HG03442 (cell line): Measurements from ENCODE around the gene SLC2A9.

ENCODE experiments used
- ATAC-seq: cut with Tn5 transposase; IDR thresholded peaks from one replicate; pipeline ENCODE4 v1.9.1; 2021; ENCODE audit warnings: mild to moderate bottlenecking, moderate library complexity; ENCODE audit not compliant: unreplicated experiment

SLC2A9 gene

DNA sequence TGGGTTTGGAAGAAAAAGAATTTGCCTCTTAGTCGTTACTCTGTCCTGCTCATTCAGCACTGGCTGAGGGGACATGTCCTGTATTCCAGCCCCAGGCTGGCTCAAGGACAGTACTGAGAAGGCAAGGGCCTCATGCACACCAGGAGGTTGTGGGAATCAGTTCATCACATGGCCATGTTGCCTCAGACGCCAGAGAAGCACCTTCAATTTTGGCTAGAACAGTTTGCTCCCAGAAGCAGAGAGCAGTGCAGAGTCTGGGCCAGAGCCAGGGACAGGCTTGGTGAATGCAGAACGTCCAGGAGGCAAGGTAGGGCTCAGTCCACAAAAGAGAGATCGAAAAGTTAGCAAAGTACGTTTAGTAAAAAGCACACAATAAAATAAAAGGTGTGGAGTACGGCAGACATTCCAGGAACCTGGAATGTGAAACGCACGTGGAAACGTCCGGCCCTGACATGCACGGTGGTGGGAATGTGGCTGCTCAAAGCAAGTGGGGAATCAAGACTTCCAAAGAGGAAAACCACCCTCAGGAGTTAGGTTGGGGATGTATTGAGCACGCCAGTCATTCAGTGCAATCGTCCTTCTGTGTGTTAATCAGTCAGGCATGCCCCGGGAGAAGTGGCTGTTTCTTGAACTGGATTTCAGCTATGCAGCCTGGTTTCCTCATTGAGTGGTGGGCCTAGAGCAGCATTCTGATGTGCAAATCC lies 1.2 kb upstream of the SLC2A9 start:
- no peak for ATAC-seq

DNA sequence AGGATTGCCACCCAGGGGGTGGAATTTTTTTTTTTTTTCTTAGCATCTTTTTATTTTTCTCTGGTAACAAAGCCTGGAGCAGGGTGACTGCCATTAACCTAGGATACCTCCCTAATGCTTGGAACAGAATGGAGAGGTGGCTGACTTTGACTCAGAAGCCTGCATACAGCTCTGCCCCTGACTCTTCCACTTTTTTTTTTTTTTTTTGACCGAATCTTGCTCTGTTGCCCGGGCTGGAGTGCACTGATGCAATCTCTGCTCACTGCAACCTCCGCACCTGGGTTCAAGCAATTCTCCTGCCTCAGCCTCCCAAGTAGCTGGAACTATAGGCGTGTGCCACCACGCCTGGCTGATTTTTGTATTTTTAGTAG lies 341 bp upstream of the SLC2A9 start:
- ATAC-seq: no peak

DNA sequence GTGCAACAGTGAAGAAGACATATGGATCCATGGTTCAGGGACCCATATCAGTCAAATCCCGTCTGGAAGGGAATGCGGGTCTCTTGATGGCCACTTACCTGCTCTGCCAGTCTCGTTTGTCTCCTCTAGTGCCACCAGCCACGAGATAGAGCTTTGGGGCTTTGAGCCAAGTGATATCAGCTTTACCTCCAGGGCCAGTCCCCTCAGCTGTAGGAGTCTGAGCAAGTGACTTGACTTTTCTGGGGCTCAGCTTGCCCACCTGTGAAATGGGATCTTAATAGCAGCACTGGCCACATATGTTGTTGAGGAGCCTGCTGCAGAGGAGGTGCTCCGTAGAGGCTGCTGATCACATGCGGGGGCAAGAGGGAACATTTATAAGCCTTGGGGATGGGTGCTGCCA lies 1.2 kb downstream of the SLC2A9 start:
- ATAC-seq: no peak

DNA sequence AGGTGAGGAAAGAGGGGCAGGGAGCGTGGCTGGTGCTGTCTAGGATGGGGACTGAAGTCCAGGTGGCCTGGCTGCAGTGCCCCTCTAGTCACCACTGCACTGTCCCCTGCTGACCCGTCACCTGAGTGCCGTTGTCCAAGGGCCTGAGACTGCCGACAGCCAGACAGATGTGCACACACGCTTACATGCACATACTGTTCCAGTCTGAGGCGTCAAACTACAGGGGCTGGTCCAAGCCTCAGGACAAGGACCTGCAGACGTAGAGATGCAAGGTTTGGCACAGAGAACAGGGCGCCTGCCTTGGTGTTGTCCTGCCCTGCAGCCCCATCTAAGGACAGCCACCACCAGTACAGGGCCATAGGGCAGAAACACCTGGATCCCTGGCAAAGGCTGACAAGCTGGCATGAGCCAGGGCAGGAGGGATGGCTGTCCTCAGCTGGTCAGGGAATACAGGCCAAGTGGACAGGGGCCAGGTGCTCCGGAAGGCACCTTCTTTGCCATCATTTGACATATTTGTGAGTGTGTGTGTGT lies 1.7 kb downstream of the SLC2A9 start:
- no peak for ATAC-seq

DNA sequence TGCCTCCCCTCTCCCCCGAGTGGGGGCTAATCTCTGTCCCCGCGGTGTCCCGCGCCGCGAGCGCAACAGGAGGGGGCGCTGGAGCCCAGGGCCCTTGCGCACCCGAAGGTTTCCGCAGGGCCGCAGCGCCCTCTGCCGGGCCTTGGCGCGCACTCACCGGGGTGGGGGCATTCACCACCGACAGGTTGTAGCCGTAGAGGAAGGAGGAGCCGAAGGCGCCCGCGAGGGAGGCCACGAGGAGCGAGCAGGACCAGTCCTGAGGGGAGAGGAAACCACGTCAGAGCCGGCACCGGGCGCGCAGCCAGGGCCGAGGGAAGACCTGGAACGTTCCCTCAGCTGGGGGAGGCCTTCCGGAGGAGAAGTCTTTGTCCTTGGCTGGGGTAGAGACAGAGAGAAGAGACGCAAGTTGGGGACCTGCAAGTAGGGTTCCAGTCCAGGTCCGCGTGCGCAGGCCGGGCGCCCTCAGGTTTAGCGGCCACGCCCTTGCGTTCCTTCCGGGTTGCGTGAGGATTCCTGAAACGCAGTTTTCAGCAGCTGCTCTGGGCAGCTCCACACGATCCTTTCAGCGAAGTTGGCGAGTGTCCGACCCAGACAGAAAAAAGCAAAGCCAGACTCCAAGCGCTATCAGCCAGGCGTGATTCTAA lies 2.4 kb downstream of the SLC2A9 start:
- peak; percentile 98 for ATAC-seq

DNA sequence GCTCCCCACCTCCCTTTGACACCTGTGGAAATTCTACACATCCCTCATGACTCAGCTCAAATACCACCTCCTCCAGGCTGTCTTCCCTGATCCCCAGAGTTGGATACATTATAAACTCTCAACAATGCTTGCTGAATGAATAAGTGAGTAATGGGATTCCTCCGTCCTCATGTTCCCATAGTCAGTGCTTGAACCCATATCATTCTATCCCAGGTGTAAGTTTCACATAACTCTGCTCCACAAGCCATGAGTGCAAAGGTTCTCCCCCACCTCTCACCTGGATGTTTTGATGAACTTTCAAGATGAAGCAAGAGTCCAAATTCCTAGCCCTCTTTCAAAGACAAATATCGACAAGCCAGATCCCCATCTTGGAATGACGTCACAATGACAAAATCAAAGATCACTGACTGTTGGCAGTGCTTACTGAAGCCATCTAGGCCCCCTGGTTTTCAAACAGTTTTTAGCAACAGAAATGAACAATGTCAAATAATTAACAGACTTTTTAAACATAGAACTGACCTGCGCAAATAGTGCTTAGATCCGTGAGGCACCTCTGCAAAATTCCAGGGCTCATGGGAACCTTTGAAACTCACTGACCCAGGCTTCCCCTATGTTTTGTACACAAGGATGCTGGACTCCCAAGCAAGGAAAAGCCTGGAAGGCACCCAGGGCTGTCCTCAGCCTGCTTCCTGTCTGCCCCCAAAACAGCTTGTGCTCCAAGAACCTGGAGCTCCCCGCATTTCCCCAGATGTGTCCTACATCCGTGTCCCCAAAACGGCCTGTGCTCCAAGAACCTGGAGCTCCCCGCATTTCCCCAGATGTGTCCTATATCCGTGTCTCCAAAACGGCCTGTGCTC lies 4.0 kb downstream of the SLC2A9 start:
- no peak for ATAC-seq

DNA sequence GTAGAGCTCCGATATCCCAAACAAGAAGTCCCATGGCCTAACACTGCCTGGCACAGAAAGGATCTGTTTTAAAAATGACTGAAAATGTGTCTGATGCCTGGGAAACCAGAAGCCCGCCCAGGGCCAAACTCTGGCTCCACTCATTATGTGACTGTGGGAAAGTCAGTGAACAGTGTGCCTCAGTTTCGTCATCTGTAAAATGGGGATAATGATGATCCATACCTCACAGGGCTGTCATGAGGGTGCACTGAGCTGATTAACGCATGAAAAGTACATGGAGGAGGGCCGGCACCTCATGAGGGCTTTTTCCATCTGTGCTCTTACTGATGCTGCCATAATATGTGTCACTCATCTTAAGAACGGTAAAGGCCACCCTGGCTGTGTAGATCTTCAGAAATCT lies 5.1 kb downstream of the SLC2A9 start:
- ATAC-seq: no peak

DNA sequence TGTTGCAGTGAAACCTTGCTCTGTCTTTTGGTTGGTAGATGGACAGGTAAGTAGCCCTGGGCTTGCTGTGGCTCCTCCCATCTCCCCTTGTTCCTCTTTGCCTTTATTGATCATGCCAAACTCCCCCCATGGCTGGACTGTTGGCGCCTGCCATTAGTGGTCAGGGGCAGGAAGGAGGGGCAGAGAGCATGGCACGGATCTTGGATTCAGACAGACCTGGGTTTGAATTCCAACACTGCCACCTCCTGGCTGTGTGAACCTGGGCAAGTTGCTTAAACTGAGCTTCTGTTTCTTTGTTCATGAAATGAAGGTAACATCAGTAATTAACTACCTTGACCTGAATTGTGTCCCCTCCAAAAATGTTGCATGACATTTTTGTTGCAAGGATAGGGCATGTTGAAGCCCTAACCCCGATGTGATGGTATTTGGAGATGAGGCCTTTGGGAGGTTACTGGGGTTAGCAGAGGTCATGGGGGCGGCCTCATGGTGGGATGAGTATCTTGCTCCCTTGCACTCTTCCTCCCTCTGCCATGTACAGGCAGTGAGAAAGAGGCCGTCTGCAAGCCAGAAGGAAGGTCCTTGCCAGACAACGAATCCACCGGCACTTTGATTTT lies 6.0 kb downstream of the SLC2A9 start:
- ATAC-seq: no peak

DNA sequence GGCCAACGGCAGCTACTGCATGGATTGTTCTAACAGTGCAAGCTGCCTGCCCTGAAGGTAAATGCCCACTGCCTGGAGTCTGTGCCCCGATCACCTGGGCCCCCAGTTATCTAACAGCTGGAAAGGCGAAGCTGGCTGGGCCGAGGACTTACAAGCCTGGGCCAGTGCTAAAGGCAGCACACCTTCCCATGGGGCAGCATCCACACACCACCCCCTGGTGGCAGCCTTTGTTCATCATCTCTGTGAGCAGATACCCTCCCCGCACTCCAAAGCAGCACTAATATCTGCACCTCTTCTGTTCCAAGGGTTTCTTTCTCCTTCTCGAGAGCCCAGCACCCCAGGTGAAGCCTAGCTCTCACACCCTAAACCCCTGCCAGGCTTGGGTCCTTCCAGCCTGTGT lies 7.6 kb downstream of the SLC2A9 start:
- ATAC-seq: peak; percentile 77

DNA sequence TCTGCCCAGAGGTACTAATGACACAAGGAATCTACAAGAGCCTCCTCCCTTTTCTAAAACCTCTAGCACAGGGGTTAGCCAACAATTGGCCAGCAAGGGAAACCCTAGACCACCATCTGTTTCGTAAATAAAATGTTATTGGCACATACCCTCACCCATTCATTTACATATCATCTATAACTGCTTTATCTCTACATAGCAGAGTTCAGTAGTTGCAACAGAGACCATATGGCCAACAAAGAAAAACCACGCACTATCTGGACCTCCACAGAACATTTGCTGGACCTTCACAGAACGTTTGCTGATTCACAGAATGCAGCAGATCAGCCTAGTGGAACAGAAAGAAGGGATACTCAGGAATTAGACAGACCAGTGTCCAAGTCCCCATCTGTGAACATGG lies 9.4 kb downstream of the SLC2A9 start:
- ATAC-seq: no peak

DNA sequence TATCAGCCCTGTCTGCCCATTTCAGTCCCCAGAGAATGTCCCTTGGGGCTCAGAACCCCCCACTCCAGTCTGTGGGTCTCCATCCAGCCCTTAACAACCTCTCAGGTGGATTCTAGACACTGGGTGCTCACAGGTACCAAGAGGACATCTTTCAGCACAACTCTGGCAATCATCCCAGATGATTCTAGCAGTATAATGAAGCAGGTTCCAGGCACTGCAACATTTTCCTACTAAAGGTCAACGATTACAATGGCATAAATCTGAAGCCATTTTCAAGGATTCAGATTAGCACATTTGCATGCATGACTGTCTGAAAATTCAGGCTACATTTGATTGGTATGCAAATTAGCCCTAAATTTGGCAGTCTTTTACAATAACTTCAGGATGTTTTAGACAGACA lies 10.0 kb downstream of the SLC2A9 start:
- no peak for ATAC-seq

DNA sequence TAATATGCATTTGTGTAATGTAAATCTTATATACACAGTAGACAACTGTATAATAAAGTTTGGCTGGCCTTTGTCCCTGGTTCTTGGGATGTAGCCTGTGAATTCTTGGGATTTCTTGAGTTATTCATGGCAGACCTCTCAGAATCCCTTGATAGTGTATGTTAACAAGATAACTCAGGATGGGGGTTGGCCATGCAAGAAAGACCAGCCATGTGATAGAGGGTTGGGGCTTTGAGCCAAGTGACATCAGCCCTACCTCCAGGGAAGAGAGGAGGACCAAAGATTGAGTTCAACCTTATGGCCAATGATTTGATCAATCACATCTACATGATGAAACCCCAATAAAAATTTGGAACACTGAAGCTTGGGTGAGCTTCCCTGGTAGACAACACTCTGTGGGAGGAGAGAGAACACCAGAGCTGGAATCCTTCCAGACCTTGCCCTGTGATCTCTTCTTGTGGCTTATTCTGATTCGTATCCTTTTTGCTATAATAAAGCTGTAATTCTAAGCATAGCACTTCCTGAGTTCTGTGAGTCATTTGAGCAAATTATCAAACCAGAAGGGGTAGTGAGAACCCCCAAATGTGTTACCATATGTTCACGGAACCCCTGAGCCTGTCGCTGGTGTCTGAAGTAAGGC lies 11.3 kb downstream of the SLC2A9 start:
- no peak for ATAC-seq

DNA sequence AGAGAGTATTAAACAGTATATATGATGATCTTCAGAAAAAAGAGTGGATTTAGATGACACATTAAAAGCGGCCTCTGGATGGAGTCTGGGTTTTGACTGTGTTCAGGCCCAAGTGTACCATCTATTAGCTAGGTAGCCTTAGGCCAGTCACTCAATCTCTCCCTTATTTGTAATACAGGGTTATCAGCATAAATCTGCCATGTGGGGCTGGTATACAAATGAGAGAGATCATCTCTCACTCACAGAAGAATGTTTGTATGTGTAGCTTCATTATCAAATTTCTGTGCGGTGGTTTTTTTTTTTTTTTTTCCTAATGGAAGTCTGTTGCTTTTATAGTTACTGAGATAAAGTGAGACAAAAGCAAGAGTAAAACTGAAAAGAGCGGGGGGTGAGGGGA lies 12.7 kb downstream of the SLC2A9 start:
- ATAC-seq: no peak

DNA sequence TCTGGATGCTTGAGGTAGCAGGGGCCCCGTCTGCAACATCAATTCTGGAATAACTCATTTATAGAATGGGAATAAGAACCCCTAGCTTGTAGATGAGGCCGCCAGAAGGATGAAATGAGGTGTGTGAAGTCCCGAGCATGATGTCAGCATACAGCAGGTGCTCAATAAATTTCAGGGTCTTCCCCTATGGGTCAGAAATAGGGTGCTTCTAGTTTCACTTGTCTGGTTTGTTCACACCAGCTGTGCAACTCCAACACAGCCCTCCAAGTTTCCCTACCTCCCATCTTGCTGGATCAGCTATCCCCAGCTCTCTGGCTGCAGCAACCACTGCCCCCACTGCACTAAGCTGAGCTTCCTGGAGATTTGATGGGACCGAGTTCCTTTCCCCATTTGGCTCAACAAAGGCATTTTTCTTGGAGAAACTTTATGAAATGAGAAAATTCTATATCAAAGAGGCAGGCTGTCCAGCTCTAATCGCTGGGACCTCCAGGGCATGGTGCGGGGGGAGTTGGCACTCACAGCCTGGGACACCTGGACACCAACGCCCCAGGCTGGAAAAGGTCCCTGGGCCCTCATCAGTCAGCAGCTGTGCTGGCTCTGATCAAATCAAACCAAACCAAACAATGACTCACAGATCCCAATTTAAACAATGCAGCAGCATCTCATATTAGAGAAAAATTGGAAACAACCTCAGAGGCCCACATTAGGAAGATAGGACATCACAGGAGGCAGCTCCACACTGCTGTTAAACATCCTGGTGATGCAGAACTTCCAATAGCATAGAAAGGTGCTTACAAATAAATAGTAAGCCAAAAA lies 13.3 kb downstream of the SLC2A9 start:
- ATAC-seq: peak; percentile 36

DNA sequence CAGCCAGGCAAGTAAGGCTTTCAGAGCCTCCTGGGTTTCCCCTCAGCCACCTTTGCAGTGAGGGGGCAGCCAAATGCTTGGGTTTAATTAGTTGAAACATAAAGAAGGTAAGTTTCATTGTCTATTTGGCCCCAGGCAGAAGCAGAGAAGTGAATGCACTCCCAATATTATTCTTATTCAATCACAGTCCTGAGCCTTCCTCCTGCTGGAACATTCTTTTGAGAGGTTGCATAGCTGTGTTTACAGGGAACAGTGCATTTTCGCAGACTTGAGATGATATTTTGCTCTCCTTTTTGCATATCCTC lies 13.9 kb downstream of the SLC2A9 start:
- ATAC-seq: peak; percentile 21

DNA sequence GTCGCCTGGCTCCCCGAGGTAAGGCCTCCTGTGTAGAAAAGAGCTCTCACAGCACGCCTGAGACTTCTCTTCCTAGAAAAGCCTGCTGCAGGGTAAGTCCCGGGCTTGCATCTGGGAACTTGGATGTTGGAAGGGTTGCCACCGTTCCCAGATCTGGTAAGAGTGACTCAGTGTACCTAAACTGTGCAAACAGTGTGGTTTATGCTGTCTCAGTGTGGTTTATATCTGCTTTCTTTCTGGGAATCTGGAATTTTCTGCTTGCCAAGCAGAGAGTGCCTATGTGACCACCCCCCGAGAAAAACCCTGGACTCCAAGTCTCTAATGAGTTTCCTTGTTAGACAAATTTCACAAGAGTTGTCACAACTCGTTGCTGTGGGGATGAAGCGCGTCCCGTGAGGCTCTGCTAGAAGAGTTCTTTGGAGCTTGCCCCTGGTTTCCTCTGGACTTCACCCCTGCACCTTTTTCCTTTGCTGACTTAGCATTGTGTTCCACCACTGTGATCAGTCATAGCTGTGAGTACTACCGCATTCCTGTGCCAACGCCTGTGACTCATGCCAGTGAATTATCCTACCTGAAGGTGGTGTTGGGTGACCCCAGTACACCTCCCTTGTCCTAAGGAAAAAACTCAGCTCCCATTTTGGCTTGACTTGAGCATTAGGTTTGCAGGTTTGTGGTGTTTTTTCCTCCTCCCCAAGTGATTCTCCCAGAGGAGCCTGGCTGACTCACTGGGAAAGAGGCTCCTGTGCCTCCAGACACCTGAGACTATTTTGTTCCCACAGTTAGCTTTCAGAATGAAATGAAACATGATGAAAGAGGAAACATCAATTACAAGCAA lies 14.5 kb downstream of the SLC2A9 start:
- ATAC-seq: peak; percentile 7

DNA sequence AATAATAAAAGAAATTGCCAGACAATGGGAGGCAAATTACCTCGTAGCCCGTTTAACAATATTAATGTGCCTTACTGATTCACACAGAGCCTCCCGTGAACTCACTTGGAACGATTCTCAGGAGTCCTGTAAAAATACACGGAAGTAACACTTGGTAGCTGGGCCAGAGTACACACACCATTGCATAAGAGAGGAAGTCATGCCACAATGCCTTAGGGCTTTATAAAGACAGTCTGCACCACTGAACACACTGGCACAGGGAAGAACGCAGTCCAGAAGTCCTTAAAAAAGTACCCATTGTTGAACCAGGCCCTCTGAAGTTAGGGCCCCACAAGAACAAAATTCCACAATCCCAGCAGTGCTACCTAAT lies 15.1 kb downstream of the SLC2A9 start:
- peak; percentile 27 for ATAC-seq

DNA sequence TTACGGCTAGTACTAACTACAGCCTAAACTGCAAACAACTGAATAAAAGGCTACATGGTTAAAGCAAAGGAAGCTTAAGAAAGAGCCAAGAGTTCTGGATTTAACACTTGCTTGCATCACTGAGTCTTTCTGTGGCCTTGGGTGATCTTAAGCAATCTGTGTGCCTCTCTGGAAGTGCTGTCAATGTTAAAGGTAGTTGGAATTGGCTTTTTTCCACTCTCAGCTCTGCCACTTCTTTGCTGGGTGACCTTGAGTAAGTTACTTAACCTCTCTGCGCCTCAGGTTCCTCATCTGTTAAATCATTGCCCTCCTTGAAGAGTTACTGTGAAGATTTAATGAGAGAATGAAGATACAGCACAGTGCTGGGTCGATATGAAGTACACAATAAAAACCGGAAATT lies 15.7 kb downstream of the SLC2A9 start:
- no peak for ATAC-seq

DNA sequence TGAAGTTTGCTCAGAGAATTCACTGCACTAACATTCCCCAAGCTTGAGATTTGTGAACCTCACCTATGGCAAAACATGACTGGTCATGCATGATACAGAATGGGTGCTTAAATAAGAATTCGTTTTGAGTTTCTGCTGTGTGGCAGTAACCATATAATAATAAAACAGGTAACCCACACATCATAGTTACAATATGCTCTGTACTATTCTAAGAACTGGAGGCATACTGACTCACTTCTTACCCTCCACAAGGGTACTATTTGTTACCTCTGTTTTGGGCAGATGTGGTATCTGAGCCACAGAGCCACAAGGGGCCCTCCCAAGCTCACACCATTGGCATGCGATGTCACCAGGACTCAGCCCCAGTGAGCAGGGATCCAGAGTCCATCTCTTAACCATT lies 17.6 kb downstream of the SLC2A9 start:
- ATAC-seq: peak; percentile 49
